Melanocyte of skin (primary cell): ENCODE measurements around the gene GATD1. TPM values are rescaled to one million over a fixed set of nuclear protein-coding genes. Genes with fewer than 3 reads are reported as not detected.

Source experiments
- small RNA-seq, 2 donors: library from RNA; depleted of rRNA; stranded (forward); fragments of <200 nt; gene quantifications; one replicate each; pipeline ENCODE3, GENCODE V24; 2012
- total RNA-seq, 2 donors: library from RNA; depleted of rRNA; stranded (reverse); fragments of >200 nt; gene quantifications; 2 replicates each; pipeline ENCODE4 v1.2.3, GENCODE V29; 2012

The GATD1 gene, protein sequence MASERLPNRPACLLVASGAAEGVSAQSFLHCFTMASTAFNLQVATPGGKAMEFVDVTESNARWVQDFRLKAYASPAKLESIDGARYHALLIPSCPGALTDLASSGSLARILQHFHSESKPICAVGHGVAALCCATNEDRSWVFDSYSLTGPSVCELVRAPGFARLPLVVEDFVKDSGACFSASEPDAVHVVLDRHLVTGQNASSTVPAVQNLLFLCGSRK
- 10 to 100 TPM; 34.0 to 42.0 TPM for total RNA-seq

DNA sequence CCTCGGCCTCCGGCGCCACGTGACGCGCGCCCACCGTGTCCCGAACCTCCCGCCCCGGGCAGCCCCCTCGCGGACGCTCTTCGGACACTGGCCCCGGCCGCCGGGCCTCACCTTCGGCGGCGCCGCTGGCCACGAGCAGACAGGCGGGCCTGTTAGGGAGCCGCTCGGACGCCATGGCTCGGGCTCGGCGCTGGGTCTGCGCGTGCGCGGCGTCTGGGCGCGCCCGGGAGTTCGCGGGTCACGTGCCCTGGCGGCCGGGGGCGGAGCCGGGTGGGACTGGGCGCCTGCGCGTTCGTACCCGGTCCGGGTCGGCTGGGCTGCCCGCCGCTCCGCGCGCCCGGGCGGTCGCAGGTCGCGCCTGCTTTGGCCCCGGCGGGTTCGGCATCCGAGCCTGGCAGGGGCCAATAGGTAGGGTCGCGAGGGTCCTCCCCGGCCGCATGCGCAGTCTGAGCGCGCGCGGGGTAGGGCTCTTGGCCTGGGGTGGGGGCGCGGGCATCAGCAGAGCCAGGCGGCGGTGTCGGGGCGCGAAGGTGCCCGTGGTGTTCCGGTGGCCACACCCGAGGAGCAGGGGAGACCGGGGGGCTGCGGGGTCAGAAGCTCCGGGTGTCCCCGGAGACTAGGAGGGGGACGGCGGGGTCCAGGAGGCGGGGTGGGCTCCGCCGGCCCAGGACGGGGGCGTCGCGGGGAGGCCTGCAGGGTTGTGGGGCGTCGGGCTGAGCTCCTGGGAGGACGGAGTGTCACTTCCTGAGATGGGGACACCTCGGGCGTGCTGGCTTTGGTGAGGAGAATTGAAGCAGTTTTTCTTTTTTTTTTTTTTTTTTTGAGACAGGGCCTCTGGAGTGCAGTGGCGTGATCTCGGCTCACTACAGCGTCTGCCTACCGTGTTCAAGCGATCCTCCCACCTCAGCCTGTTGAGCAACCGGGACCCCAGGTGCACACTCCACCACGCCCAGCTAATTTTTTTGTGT is at the start of gene GATD1:
TSS of gene GATD1 (minus strand) at position 200 of the 968 bp plus-strand sequence. CDS start at position 175, 25 bp downstream.

DNA sequence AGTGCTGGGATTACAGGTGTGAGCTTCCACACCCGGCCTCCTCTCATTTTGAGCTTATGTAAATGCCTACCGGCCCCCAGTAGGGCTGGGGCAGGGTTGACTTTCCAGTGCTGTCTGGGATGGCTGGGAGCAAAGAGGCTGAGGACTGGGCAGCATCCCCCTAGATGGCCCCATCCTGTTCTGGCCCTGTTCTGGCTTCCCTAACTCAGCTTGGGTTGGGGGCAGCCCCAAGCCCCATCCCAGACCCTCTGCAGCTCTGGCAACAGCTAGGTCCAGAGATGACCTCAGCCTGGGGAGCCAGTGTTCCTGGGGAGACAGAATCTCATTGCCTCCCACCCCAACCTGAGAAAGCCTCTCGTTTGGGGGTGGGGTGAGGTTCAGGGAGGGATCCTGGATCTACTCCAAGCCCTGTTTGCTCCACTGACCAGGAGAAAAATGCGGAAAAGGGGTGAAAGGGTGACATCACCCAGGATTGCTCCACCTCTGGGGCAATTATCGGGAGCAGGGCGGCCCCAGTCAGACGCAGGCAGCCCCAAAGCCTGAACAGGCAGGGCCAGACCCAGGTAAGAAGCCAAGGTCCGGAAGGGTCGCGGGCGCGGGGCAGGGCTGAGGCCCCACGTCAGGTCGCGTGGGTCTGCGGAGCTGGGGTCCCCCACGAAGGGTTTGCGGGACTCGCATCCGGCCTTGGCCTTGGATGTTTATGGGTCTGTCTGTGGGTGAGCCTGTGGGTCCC is 41.3 kb upstream of the GATD1 start, which contains the start of gene PNPLA2:
TSS of gene PNPLA2 (plus strand) at position 519 of the 733 bp plus-strand sequence. CDS start 805 bp downstream, outside the sequence.

DNA sequence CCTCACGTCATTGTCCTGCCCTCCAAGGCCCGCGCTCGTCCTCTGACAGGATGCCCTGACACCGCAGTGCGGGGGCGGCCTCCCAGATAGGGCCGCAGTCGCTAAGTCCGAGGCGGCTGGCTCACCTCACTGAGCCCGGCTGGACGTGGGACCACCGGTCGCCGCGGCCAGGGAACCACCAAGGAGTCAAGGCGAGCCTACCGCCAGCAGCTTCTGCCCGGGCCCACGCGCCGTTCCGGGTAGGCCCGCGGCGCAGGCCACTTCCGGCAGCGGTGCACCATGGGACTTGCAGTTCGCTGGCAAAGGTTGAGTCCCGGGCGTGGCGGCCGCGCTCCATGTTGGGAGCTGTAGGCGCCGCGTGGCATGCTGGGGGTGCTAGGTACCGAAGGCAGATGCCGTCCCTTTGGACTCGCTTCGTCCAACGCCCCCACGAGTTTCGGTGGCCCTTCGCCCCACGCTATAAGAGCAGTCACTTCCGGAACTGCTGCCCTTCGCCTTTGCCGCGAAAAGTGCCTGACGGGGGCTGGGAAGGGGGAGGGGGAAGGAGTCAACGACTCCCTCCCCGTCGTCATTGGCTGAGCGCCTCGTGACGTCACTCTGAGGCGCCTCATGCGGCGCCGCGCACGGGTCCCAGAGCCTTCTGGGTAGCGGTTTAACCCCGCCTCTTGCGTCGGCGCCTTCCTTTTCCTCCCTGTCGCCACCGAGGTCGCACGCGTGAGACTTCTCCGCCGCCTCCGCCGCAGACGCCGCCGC is 32.2 kb upstream of the GATD1 start, which contains the start of gene RPLP2:
TSS of gene RPLP2 (plus strand) at position 681 of the 753 bp plus-strand sequence. CDS start 268 bp downstream, outside the sequence.

DNA sequence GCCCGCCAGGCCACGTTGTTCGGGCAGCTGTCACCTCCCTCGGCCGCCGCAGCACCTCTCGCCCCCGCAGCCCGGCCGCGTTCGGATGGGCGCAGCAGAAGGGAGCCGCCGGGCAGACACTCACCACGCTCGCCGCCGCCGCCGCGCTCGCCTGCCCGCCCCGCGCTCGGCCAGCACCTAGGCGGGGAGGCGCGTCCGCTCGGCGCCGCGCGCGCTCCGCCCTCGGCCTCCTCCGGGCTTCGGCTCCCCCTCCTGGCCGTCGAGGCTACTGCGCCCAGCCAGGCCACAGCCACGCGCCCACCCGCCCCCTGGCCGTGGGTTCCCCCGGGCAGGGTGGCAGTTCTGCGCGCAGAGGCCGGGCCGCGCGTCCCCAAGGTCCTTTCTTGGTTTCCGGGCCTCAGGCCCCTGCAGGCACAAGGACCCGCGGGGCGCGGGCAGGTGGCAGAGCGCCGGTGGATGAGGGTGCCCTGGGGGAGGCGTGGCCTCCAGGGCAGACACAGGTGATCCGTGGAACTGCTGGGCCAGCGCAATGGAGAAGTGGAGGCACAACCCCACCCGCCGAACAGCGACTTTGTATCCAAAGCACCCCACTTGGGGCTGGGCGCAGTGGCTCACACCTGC is 20.9 kb upstream of the GATD1 start, which contains the start of gene SLC25A22:
TSS of gene SLC25A22 (minus strand) at position 189 of the 621 bp plus-strand sequence. CDS start 3,275 bp downstream, outside the sequence.

DNA sequence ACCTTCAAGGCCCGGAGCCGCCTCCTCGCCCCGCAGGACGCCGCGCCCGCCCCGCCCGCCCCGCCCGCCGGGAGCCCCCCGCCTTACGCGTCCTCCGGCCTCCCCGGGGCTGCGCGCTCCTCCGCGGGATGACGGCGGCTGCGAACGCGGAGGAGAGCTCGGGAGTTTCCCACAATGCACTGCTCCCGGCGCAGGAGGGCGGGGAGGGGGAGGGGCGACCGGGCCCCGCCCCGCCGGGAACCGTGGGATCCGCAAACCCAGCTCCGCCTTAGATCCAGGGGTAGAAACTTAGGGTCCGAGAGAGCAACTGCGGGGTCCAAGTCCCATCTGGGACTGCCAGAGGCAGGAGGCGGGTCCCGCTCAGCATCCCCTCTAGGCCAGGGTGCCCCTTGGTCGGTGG is 12.7 kb upstream of the GATD1 start, which contains the start of gene CEND1:
TSS of gene CEND1 (minus strand) at position 148 of the 400 bp plus-strand sequence. CDS start 1,514 bp downstream, outside the sequence.

DNA sequence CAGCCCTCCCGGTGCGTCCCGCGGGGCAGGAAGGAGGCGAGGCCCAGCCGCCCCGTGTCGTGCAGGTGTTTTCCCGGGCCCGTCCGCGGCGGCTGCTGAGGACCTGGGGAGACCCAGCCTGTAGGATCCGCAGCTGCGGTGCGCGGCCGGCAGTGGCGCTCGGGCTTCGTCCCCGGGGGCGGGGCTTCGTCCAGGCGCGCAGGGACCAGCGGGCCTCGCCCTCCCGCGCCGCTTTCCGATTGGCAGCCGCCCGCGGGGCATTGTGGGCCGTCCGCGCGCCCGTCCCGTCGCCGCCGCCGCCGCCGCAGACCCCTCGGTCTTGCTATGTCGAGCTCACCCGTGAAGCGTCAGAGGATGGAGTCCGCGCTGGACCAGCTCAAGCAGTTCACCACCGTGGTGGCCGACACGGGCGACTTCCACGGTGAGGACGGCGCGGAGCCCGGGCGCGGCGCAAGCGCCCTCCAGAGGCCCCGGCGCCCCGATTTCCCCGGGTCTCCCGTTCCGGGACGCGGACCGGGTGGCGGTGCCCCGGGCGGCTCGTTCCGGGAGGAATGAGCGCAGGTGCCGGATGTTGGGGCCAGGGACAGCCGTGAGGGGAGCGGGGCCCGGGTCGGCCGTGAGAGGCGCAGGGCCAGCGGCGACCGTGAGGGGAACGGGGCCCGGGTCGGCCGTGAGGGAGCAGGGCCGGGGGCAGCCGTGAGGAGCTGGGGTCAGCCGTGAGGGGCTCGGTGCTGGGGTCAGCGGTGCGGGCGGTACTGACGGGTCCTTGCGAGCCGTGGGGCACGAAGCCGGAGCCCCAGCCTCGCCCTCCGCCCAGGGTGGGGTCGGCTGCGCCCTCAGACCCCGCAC is 29.9 kb downstream of the GATD1 start, which contains the start of gene TALDO1:
TSS of gene TALDO1 (plus strand) at position 307 of the 849 bp plus-strand sequence. CDS start at position 325, 18 bp downstream.

Small RNAs within 50 kb of the gene (small RNA-seq; reads per million reads assigned to genes)
- gene SNORA52: 0 reads per million in 2 donors

Other genes starting within 250 kb of the GATD1 start
- gene HRAS, start 241.9 kb downstream of the GATD1 start, total RNA-seq: 10 to 100 TPM; 29.6 to 64.6 TPM
- under 1 TPM; under 0.01 to 0.33 TPM for gene LRRC56, start 240.0 kb downstream of the GATD1 start, total RNA-seq
- gene LMNTD2, start 216.7 kb downstream of the GATD1 start, total RNA-seq: 1 to 10 TPM in 1 of 2 donors, under 1 TPM in 1; 0.67 to 1.4 TPM
- 1 to 10 TPM; 2.1 to 7.3 TPM for gene RASSF7, start 216.5 kb downstream of the GATD1 start, total RNA-seq
- gene PHRF1, start 201.0 kb downstream of the GATD1 start, total RNA-seq: 10 to 100 TPM; 21.7 to 32.3 TPM
- 100 to 1,000 TPM; 148 to 177 TPM for gene IRF7, start 161.5 kb downstream of the GATD1 start, total RNA-seq
- gene CDHR5, start 152.5 kb downstream of the GATD1 start, total RNA-seq: not detected
- not detected for gene SCT, start 150.3 kb downstream of the GATD1 start, total RNA-seq
- not detected for gene DRD4, start 140.2 kb downstream of the GATD1 start, total RNA-seq
- gene DEAF1, start 82.3 kb downstream of the GATD1 start, total RNA-seq: 10 to 100 TPM; 39.3 to 53.7 TPM
- 10 to 100 TPM in 1 of 2 donors, 1 to 10 TPM in 1; 7.0 to 15.1 TPM for gene TMEM80, start 81.7 kb downstream of the GATD1 start, total RNA-seq
- gene EPS8L2, start 71.3 kb downstream of the GATD1 start, total RNA-seq: 10 to 100 TPM; 26.3 to 30.6 TPM
- gene TALDO1, start 30.0 kb downstream of the GATD1 start, total RNA-seq: 100 to 1,000 TPM; 249 to 377 TPM
- gene CEND1, start 12.6 kb upstream of the GATD1 start, total RNA-seq: not detected
- gene SLC25A22, start 20.8 kb upstream of the GATD1 start, total RNA-seq: 10 to 100 TPM in 1 of 2 donors, 1 to 10 TPM in 1; 8.6 to 24.3 TPM
- gene PIDD1, start 27.7 kb upstream of the GATD1 start, total RNA-seq: 1 to 10 TPM; 5.9 to 7.3 TPM
- gene RPLP2, start 32.5 kb upstream of the GATD1 start, total RNA-seq: 100 to 1,000 TPM; 243 to 415 TPM
- 10 to 100 TPM; 20.0 to 21.0 TPM for gene PNPLA2, start 41.4 kb upstream of the GATD1 start, total RNA-seq
- gene CRACR2B, start 50.4 kb upstream of the GATD1 start, total RNA-seq: under 1 TPM in 1 of 2 donors, not detected in 1; 0.67 TPM
- 100 to 1,000 TPM; 125 to 137 TPM for gene CD151, start 55.5 kb upstream of the GATD1 start, total RNA-seq
- 100 to 1,000 TPM in 1 of 2 donors, 10 to 100 TPM in 1; 76.7 to 109 TPM for gene POLR2L, start 65.0 kb upstream of the GATD1 start, total RNA-seq
- 100 to 1,000 TPM; 119 to 179 TPM for gene TSPAN4, start 65.4 kb upstream of the GATD1 start, total RNA-seq
- gene CHID1, start 133.3 kb upstream of the GATD1 start, total RNA-seq: 10 to 100 TPM; 20.6 to 39.3 TPM
- gene AP2A2, start 148.4 kb upstream of the GATD1 start, total RNA-seq: 10 to 100 TPM; 31.3 to 37.2 TPM